Measurements from ENCODE around the gene RPRM.

RPRM gene

GRCh38 chr2:153497938-153498629 is 19.5 kb upstream of the RPRM start:
- no peak for TF ChIP-seq CTCF (IDR thresholded peaks at IDR 0.05; ENCODE audit: low read length, missing control alignments)
- no peak overlapping the region for H3K4me3 ChIP-seq (replicated peaks; ENCODE audit: low read depth, low read length)
- DNase-seq (ENCODE audit: low read depth) = no peak

GRCh38 chr2:153495725-153496124 is 17.2 kb upstream of the RPRM start:
- no peak for TF ChIP-seq CTCF (IDR thresholded peaks at IDR 0.05; ENCODE audit: low read length, missing control alignments)
- H3K4me3 ChIP-seq (replicated peaks; ENCODE audit: low read depth, low read length) = no peak overlapping the region
- DNase-seq (ENCODE audit: low read depth) = no peak

- no peak for TF ChIP-seq CTCF (IDR thresholded peaks at IDR 0.05; ENCODE audit: low read length, missing control alignments)
- H3K4me3 ChIP-seq (replicated peaks; ENCODE audit: low read depth, low read length) = no peak overlapping the region
- no peak for DNase-seq (ENCODE audit: low read depth)
Observed at GRCh38 chr2:153488072-153488471, 9.5 kb upstream of the RPRM start.

- TF ChIP-seq CTCF (IDR thresholded peaks at IDR 0.05; ENCODE audit: low read length, missing control alignments) = no peak
- H3K4me3 ChIP-seq (replicated peaks; ENCODE audit: low read depth, low read length) = no peak overlapping the region
- no peak for DNase-seq (ENCODE audit: low read depth)
Observed at GRCh38 chr2:153487448-153487847, 8.9 kb upstream of the RPRM start.

- DNase-seq (ENCODE audit: low read depth) = no peak
- H3K4me3 ChIP-seq (replicated peaks; ENCODE audit: low read depth, low read length) = no peak overlapping the region
- no peak for TF ChIP-seq CTCF (IDR thresholded peaks at IDR 0.05; ENCODE audit: low read length, missing control alignments)
Observed at GRCh38 chr2:153479573-153479972, 1.0 kb upstream of the RPRM start.

- peak; percentile 0 for DNase-seq (ENCODE audit: low read depth)
- no peak for TF ChIP-seq CTCF (IDR thresholded peaks at IDR 0.05; ENCODE audit: low read length, missing control alignments)
- no peak overlapping the region for H3K4me3 ChIP-seq (replicated peaks; ENCODE audit: low read depth, low read length)
Observed at GRCh38 chr2:153477636-153478288, 800 bp downstream of the RPRM start.
